ENCODE results near the gene NGEF.

- TF ChIP-seq CTCF (IDR thresholded peaks at IDR 0.05; ENCODE audit: insufficient read depth, low read length, poor library complexity, severe bottlenecking) (no peak), EZH2phosphoT487 (conservative IDR thresholded peaks at IDR 0.05; ENCODE audit: low read length) (no peak)
Observed at GRCh38 chr2:232886176-232886575, 126.9 kb downstream of the NGEF start.

Data from SU-DHL-6 (cell line).